ENCODE measurements around the gene OBSCN.

Gene OBSCN

DNA sequence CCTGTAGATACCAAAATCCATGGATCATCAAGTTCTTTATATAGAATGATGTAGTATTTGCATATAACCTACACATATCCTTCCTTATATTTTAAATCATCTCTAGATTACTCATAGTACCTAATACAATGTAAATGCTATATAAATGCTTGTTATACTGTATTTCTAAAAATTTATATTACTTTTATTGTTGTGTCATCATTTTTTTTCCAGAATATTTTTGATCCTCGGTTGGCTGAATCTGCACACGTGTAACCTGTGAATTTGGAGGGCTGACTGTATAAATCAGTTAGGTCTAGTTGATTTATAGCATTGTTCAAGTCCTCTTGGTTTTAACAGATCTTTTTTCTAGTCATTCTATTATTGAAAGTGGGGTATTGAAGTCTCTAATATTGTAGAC is 23.3 kb downstream of the OBSCN start:
- no peak overlapping the region for H3K27ac ChIP-seq (replicated peaks)
- no peaks in the 10 kb centered on the region for H3K27me3 ChIP-seq (ENCODE audit: insufficient read depth, poor library complexity, severe bottlenecking)
- H3K4me3 ChIP-seq (replicated peaks; ENCODE audit: insufficient read depth, low read length): no peak overlapping the region
- no peak for DNase-seq (ENCODE audit: low read depth in 1 of 2, low spot score in 1 of 2)
- no peak for TF ChIP-seq POLR2AphosphoS5 (IDR thresholded peaks at IDR 0.05; ENCODE audit: low read depth)
- TF ChIP-seq, protein P1, sequence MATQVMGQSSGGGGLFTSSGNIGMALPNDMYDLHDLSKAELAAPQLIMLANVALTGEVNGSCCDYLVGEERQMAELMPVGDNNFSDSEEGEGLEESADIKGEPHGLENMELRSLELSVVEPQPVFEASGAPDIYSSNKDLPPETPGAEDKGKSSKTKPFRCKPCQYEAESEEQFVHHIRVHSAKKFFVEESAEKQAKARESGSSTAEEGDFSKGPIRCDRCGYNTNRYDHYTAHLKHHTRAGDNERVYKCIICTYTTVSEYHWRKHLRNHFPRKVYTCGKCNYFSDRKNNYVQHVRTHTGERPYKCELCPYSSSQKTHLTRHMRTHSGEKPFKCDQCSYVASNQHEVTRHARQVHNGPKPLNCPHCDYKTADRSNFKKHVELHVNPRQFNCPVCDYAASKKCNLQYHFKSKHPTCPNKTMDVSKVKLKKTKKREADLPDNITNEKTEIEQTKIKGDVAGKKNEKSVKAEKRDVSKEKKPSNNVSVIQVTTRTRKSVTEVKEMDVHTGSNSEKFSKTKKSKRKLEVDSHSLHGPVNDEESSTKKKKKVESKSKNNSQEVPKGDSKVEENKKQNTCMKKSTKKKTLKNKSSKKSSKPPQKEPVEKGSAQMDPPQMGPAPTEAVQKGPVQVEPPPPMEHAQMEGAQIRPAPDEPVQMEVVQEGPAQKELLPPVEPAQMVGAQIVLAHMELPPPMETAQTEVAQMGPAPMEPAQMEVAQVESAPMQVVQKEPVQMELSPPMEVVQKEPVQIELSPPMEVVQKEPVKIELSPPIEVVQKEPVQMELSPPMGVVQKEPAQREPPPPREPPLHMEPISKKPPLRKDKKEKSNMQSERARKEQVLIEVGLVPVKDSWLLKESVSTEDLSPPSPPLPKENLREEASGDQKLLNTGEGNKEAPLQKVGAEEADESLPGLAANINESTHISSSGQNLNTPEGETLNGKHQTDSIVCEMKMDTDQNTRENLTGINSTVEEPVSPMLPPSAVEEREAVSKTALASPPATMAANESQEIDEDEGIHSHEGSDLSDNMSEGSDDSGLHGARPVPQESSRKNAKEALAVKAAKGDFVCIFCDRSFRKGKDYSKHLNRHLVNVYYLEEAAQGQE (IDR thresholded peaks at IDR 0.05; ENCODE audit: insufficient replicate concordance, low read depth): no peak
- no peak for TF ChIP-seq GABPA (IDR thresholded peaks at IDR 0.05; ENCODE audit: low read depth)
- TF ChIP-seq SPI1 (IDR thresholded peaks at IDR 0.05; ENCODE audit: borderline replicate concordance, low read depth): no peak
- TF ChIP-seq, protein P2, sequence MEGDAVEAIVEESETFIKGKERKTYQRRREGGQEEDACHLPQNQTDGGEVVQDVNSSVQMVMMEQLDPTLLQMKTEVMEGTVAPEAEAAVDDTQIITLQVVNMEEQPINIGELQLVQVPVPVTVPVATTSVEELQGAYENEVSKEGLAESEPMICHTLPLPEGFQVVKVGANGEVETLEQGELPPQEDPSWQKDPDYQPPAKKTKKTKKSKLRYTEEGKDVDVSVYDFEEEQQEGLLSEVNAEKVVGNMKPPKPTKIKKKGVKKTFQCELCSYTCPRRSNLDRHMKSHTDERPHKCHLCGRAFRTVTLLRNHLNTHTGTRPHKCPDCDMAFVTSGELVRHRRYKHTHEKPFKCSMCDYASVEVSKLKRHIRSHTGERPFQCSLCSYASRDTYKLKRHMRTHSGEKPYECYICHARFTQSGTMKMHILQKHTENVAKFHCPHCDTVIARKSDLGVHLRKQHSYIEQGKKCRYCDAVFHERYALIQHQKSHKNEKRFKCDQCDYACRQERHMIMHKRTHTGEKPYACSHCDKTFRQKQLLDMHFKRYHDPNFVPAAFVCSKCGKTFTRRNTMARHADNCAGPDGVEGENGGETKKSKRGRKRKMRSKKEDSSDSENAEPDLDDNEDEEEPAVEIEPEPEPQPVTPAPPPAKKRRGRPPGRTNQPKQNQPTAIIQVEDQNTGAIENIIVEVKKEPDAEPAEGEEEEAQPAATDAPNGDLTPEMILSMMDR (IDR thresholded peaks at IDR 0.05; ENCODE audit: insufficient read depth, low read length): no peak

DNA sequence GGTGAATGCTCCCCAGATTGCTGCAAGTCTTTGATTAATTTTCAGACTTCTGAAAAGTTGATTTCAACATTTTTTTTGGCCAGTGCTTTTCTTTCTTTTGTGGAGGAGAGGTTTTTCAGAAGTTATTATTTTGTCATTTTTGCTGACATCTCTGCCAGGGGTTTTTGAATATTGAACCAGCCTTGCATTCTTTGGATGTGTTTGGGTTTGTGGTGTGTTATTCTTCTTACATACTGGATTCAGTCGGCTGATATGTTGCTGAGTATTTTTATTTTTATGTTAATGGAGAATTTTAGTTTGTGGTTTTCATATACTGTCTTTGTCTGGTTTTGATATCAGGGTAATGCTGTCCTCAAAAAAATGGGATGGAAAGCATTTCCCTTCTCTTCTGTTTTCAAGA is 25.3 kb downstream of the OBSCN start:
- DNase-seq (ENCODE audit: low read depth in 1 of 2, low spot score in 1 of 2): no peak
- TF ChIP-seq, protein P1 (IDR thresholded peaks at IDR 0.05; ENCODE audit: insufficient replicate concordance, low read depth): no peak
- TF ChIP-seq POLR2AphosphoS5 (IDR thresholded peaks at IDR 0.05; ENCODE audit: low read depth): no peak
- TF ChIP-seq, protein P2 (IDR thresholded peaks at IDR 0.05; ENCODE audit: insufficient read depth, low read length): no peak
- no peak for TF ChIP-seq SPI1 (IDR thresholded peaks at IDR 0.05; ENCODE audit: borderline replicate concordance, low read depth)
- TF ChIP-seq GABPA (IDR thresholded peaks at IDR 0.05; ENCODE audit: low read depth): no peak
- Histone ChIP-seq H3K27ac (replicated peaks) (no peak overlapping the region), H3K27me3 (ENCODE audit: insufficient read depth, poor library complexity, severe bottlenecking) (no peaks in the 10 kb centered on the region), H3K4me3 (replicated peaks; ENCODE audit: insufficient read depth, low read length) (no peak overlapping the region)

DNA sequence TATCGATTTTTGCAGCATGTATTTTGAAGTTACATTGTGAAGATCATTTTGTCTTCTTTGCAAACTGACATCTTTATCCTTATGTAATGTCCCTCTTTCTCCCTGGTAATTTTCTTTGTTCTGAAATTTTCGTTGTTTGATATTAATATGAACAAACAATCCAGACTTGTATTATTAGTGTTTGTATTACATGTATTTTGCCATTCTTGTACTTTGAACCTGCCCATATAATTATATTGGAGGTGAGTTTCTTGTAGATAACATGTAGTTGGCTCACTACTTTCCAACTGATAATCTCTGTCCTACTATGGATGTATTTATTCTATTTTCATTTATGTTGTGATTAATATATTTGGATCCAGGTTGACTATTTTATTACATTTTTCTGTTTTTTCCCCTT is 27.1 kb downstream of the OBSCN start:
- Histone ChIP-seq H3K4me3 (replicated peaks; ENCODE audit: insufficient read depth, low read length) (no peak overlapping the region), H3K27me3 (ENCODE audit: insufficient read depth, poor library complexity, severe bottlenecking) (no peaks in the 10 kb centered on the region), H3K27ac (replicated peaks) (no peak overlapping the region)
- TF ChIP-seq SPI1 (IDR thresholded peaks at IDR 0.05; ENCODE audit: borderline replicate concordance, low read depth) (no peak), POLR2AphosphoS5 (IDR thresholded peaks at IDR 0.05; ENCODE audit: low read depth) (no peak)
- no peak for DNase-seq (ENCODE audit: low read depth in 1 of 2, low spot score in 1 of 2)

DNA sequence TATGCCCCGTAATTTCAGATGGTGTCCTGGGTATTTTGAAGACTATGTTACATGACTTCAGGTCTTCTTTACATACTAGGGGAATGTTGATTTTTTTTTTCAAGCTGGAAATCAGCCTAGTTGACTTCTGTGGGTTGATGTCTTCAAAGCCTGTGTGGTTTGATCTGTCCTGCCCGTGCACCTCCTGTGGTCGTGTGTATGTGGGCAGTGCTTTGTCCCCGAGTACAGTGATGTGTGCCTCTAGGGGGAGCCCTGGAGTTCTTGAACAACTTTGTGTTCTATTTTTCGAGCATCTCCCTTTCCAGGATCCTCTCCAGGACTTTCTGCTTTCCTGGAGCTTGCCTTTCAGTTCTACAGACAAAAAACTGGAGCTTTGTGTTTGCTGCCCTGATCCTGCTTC is 28.9 kb downstream of the OBSCN start:
- no peak for TF ChIP-seq POLR2AphosphoS5 (IDR thresholded peaks at IDR 0.05; ENCODE audit: low read depth)
- TF ChIP-seq, protein P2 (IDR thresholded peaks at IDR 0.05; ENCODE audit: insufficient read depth, low read length): no peak
- TF ChIP-seq, protein P1 (IDR thresholded peaks at IDR 0.05; ENCODE audit: insufficient replicate concordance, low read depth): no peak
- TF ChIP-seq GABPA (IDR thresholded peaks at IDR 0.05; ENCODE audit: low read depth): no peak
- TF ChIP-seq SPI1 (IDR thresholded peaks at IDR 0.05; ENCODE audit: borderline replicate concordance, low read depth): no peak
- Histone ChIP-seq H3K4me3 (replicated peaks; ENCODE audit: insufficient read depth, low read length) (no peak overlapping the region), H3K27me3 (ENCODE audit: insufficient read depth, poor library complexity, severe bottlenecking) (no peaks in the 10 kb centered on the region), H3K27ac (replicated peaks) (no peak overlapping the region)
- DNase-seq (ENCODE audit: low read depth in 1 of 2, low spot score in 1 of 2): no peak

Measured in HL-60 (cell line).